Measurements from ENCODE around the gene IL6. TPM values are rescaled to one million over a fixed set of nuclear protein-coding genes. Genes with fewer than 3 reads are reported as not detected.

The IL6 gene
- polyA plus RNA-seq, 1 donor (not counting 4 experiments of a cell fraction or from before 2014, with no cell fraction given): 5.0 TPM

GRCh38 chr7:22698767-22699166 is 28.2 kb upstream of the IL6 start:
- H3K9me1 ChIP-seq (ENCODE audit: control insufficient read depth, extremely low read depth, insufficient read depth, low read length): no peaks in the 10 kb centered on the region
- no peak overlapping the region for H3K27ac ChIP-seq (ENCODE audit: control insufficient read depth, insufficient read depth, low read length)
- dilution Hi-C loops (cut with MboI; ENCODE audit: extremely low pct_ligation_motif_present, low sequenced_read_pairs): no loop called here
- peaks cover 17% of the 10 kb centered on the region for H3K4me1 ChIP-seq (ENCODE audit: control insufficient read depth, extremely low read depth, insufficient read depth, low read length)
- H3K36me3 ChIP-seq (ENCODE audit: control insufficient read depth in 2 of 2, extremely low read depth in 1 of 2, insufficient read depth in 2 of 2, low read length in 2 of 2): no peaks in the 10 kb centered on the region
- H3K79me2 ChIP-seq (ENCODE audit: control insufficient read depth, insufficient read depth, low read length): no peaks in the 10 kb centered on the region
- DNase-seq (ENCODE audit: low read depth, low spot score) (no peak), FAIRE-seq (no peak)
- H4K20me1 ChIP-seq (ENCODE audit: control insufficient read depth, extremely low read depth, insufficient read depth, low read length): no peaks in the 10 kb centered on the region
- TF ChIP-seq EZH2 (IDR thresholded peaks at IDR 0.05; ENCODE audit: low read length): no peak
- TF ChIP-seq, protein P1, sequence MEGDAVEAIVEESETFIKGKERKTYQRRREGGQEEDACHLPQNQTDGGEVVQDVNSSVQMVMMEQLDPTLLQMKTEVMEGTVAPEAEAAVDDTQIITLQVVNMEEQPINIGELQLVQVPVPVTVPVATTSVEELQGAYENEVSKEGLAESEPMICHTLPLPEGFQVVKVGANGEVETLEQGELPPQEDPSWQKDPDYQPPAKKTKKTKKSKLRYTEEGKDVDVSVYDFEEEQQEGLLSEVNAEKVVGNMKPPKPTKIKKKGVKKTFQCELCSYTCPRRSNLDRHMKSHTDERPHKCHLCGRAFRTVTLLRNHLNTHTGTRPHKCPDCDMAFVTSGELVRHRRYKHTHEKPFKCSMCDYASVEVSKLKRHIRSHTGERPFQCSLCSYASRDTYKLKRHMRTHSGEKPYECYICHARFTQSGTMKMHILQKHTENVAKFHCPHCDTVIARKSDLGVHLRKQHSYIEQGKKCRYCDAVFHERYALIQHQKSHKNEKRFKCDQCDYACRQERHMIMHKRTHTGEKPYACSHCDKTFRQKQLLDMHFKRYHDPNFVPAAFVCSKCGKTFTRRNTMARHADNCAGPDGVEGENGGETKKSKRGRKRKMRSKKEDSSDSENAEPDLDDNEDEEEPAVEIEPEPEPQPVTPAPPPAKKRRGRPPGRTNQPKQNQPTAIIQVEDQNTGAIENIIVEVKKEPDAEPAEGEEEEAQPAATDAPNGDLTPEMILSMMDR (optimal IDR thresholded peaks at IDR 0.05 in 1 of 3, IDR thresholded peaks at IDR 0.05 in 1 of 3, conservative IDR thresholded peaks at IDR 0.05 in 1 of 3; ENCODE audit: extremely low read depth in 1 of 3, insufficient read depth in 2 of 3, low read length in 3 of 3): no peak
- H3K4me3 ChIP-seq (ENCODE audit: control insufficient read depth in 2 of 3, extremely low read depth in 1 of 3, insufficient read depth in 2 of 3, low read depth in 1 of 3, low read length in 3 of 3): no peak overlapping the region
- no peaks in the 10 kb centered on the region for H3K9me3 ChIP-seq (ENCODE audit: control insufficient read depth, low read depth, low read length)
- H3K4me2 ChIP-seq (ENCODE audit: control insufficient read depth, extremely low read depth, insufficient read depth, low read depth, low read length): no peak overlapping the region
- H3K9ac ChIP-seq (ENCODE audit: control insufficient read depth, extremely low read depth, insufficient read depth, low read length): no peak overlapping the region
- no peaks in the 10 kb centered on the region for H3K27me3 ChIP-seq (ENCODE audit: control insufficient read depth, extremely low read depth, insufficient read depth, low read length)
- no peak overlapping the region for H2AFZ ChIP-seq (ENCODE audit: control insufficient read depth, low read length)

- TF ChIP-seq EZH2 (IDR thresholded peaks at IDR 0.05; ENCODE audit: low read length): no peak
- TF ChIP-seq, protein P1 (optimal IDR thresholded peaks at IDR 0.05 in 1 of 3, IDR thresholded peaks at IDR 0.05 in 1 of 3, conservative IDR thresholded peaks at IDR 0.05 in 1 of 3; ENCODE audit: extremely low read depth in 1 of 3, insufficient read depth in 2 of 3, low read length in 3 of 3): no peak
- no peaks in the 10 kb centered on the region for H3K9me1 ChIP-seq (ENCODE audit: control insufficient read depth, extremely low read depth, insufficient read depth, low read length)
- FAIRE-seq (no peak), DNase-seq (ENCODE audit: low read depth, low spot score) (no peak)
- no peaks in the 10 kb centered on the region for H3K27me3 ChIP-seq (ENCODE audit: control insufficient read depth, extremely low read depth, insufficient read depth, low read length)
- no peaks in the 10 kb centered on the region for H3K9me3 ChIP-seq (ENCODE audit: control insufficient read depth, low read depth, low read length)
- no peak overlapping the region for H2AFZ ChIP-seq (ENCODE audit: control insufficient read depth, low read length)
- H4K20me1 ChIP-seq (ENCODE audit: control insufficient read depth, extremely low read depth, insufficient read depth, low read length): no peaks in the 10 kb centered on the region
- no peak overlapping the region for H3K9ac ChIP-seq (ENCODE audit: control insufficient read depth, extremely low read depth, insufficient read depth, low read length)
- H3K79me2 ChIP-seq (ENCODE audit: control insufficient read depth, insufficient read depth, low read length): no peaks in the 10 kb centered on the region
- H3K4me1 ChIP-seq (ENCODE audit: control insufficient read depth, extremely low read depth, insufficient read depth, low read length): peaks cover 17% of the 10 kb centered on the region
- H3K4me2 ChIP-seq (ENCODE audit: control insufficient read depth, extremely low read depth, insufficient read depth, low read depth, low read length): no peak overlapping the region
- dilution Hi-C loops (cut with MboI; ENCODE audit: extremely low pct_ligation_motif_present, low sequenced_read_pairs): no loop called here
- H3K4me3 ChIP-seq (ENCODE audit: control insufficient read depth in 2 of 3, extremely low read depth in 1 of 3, insufficient read depth in 2 of 3, low read depth in 1 of 3, low read length in 3 of 3): no peak overlapping the region
- H3K27ac ChIP-seq (ENCODE audit: control insufficient read depth, insufficient read depth, low read length): no peak overlapping the region
- no peaks in the 10 kb centered on the region for H3K36me3 ChIP-seq (ENCODE audit: control insufficient read depth in 2 of 2, extremely low read depth in 1 of 2, insufficient read depth in 2 of 2, low read length in 2 of 2)
These were observed 26.4 kb upstream of the IL6 start for GRCh38 chr7:22700559-22701002.

All from keratinocyte (primary cell).